SK-N-SH (cell line): ENCODE data around the gene PSKH1. TPM values are rescaled to one million over a fixed set of nuclear protein-coding genes. Genes with fewer than 3 reads are reported as not detected.

Experiments
- CTCF ChIA-PET: fragments of 300-600, 350-600 bp; formaldehyde crosslinking; extraction: SDS; loops from one replicate; lab custom pipeline; 2021; lab: Yijun Ruan, JAX
- POLR2A ChIA-PET: fragments of 350-600 bp; sonication (Branson Sonifier 250); formaldehyde crosslinking; extraction: SDS; loops from one replicate; lab custom pipeline; 2020; ENCODE audit warnings: antibody characterized with exemption, inconsistent platforms; lab: Yijun Ruan, JAX
- DNase-seq: peaks from one replicate; pipeline ENCODE4 v3.0.0; 2012
- H2AFZ ChIP-seq: fragments of 200-600 bp; sonication (generic); 2 replicates; pipeline ENCODE4 v1.8.1; 2016; ENCODE audit warnings: antibody characterized with exemption, mild to moderate bottlenecking, low read depth
- H3F3A ChIP-seq: fragments of 200-600 bp; sonication (generic); replicated peaks from 2 replicates; pipeline ENCODE3; 2016; ENCODE audit warnings: antibody characterized with exemption, mild to moderate bottlenecking; ENCODE audit not compliant: insufficient read depth
- H3K27ac ChIP-seq, 2 experiments: fragments of 200-500 bp in 1 of 2; fragments of 200-600 bp in 1 of 2; sonication (Bioruptor generic) in 1 of 2; sonication (generic), shearing (Covaris generic) in 1 of 2; 2 replicates each; pipeline versions ENCODE4 v1.5.1 to v1.6.1; 2014 to 2016; ENCODE audit warnings: low read depth in 2 of 2, inconsistent platforms in 1 of 2, low read length in 1 of 2, mild to moderate bottlenecking in 1 of 2, mixed read lengths in 1 of 2
- H3K27me3 ChIP-seq: fragments of 200-600 bp; sonication (generic), shearing (Covaris generic); 2 replicates; pipeline ENCODE4 v1.6.1; 2016; ENCODE audit warnings: mixed run types; ENCODE audit not compliant: insufficient read depth
- H3K36me3 ChIP-seq, 2 experiments: fragments of 200-500 bp in 1 of 2; fragments of 200-600 bp in 1 of 2; sonication (Bioruptor generic) in 1 of 2; sonication (generic) in 1 of 2; replicated peaks in 1 of 2; 2 replicates each; pipeline versions ENCODE3 to v1.5.1; 2014 to 2016; ENCODE audit warnings: low read length in 1 of 2, mild to moderate bottlenecking in 1 of 2; ENCODE audit not compliant: insufficient read depth in 2 of 2, control insufficient read depth in 1 of 2
- H3K4me1 ChIP-seq, 2 experiments: fragments of 200-500 bp in 1 of 2; fragments of 200-600 bp in 1 of 2; sonication (Bioruptor generic) in 1 of 2; sonication (generic), shearing (Covaris generic) in 1 of 2; 2 replicates each; pipeline versions ENCODE4 v1.5.1 to v1.6.1; 2014 to 2016; ENCODE audit warnings: low read depth in 1 of 2, low read length in 1 of 2, mixed run types in 1 of 2; ENCODE audit not compliant: insufficient read depth in 2 of 2, control insufficient read depth in 1 of 2
- H3K4me2 ChIP-seq: fragments of 200-600 bp; sonication (generic), shearing (Covaris generic); 2 replicates; pipeline ENCODE4 v1.6.1; 2017; ENCODE audit warnings: mixed run types
- H3K4me3 ChIP-seq, 2 experiments: fragments of 200-500 bp in 1 of 2; fragments of 200-600 bp in 1 of 2; sonication (Bioruptor generic) in 1 of 2; sonication (generic), shearing (Covaris generic) in 1 of 2; 2 replicates each; pipeline versions ENCODE4 v1.5.1 to v1.8.1; 2014 to 2016; ENCODE audit warnings: low read depth in 2 of 2, inconsistent platforms in 1 of 2, low read length in 1 of 2, mild to moderate bottlenecking in 1 of 2, mixed read lengths in 1 of 2, moderate library complexity in 1 of 2
- H3K79me2 ChIP-seq: fragments of 200-600 bp; sonication (generic); 2 replicates; pipeline ENCODE4 v1.8.1; 2017; ENCODE audit warnings: mild to moderate bottlenecking; ENCODE audit not compliant: insufficient read depth
- H3K9ac ChIP-seq: fragments of 200-600 bp; sonication (generic); 2 replicates; pipeline ENCODE4 v1.6.1; 2017; ENCODE audit warnings: mixed run types
- H3K9me2 ChIP-seq: fragments of 200-600 bp; sonication (generic); 2 replicates; pipeline ENCODE4 v1.6.1; 2017; ENCODE audit warnings: mixed run types
- H3K9me3 ChIP-seq: fragments of 200-600 bp; sonication (generic); 2 replicates; pipeline ENCODE4 v1.6.1; 2017; ENCODE audit warnings: mixed run types, mild to moderate bottlenecking, moderate library complexity
- H4K20me1 ChIP-seq: fragments of 200-600 bp; sonication (generic); 2 replicates; pipeline ENCODE4 v1.6.1; 2017; ENCODE audit warnings: mild to moderate bottlenecking, mixed run types; ENCODE audit not compliant: insufficient read depth
- GATA2 ChIP-seq: sonication (generic); formaldehyde crosslinking; IDR thresholded peaks from 2 replicates; pipeline ENCODE4 v1.5.0; 2020; ENCODE audit warnings: mild to moderate bottlenecking, missing genetic modification reagents
- NFIC ChIP-seq: IDR thresholded peaks from 2 replicates; pipeline ENCODE4 v1.4.0; 2012; ENCODE audit warnings: borderline replicate concordance
- RFX5 ChIP-seq: IDR thresholded peaks from 2 replicates; pipeline ENCODE4 v1.6.1; 2012; ENCODE audit warnings: mild to moderate bottlenecking, improper control_type of control experiment, low read length
- TAF1 ChIP-seq: IDR thresholded peaks from 2 replicates; pipeline ENCODE4 v1.6.1; 2012; ENCODE audit warnings: low read depth, mild to moderate bottlenecking, low read length, moderate library complexity, borderline replicate concordance
- TCF12 ChIP-seq: IDR thresholded peaks from 2 replicates; pipeline ENCODE4 v1.4.0; 2012
- TEAD4 ChIP-seq: IDR thresholded peaks from 2 replicates; pipeline ENCODE4 v1.4.0; 2012; ENCODE audit warnings: mild to moderate bottlenecking, borderline replicate concordance; ENCODE audit not compliant: insufficient read depth
- WGBS: methylation state at CpG from one replicate; pipeline ENCODE4 v1.1.6; 2017; ENCODE audit warnings: low lambda C conversion rate; 5-methylcytosine and 5-hydroxymethylcytosine counted together
- polyA plus RNA-seq, 3 experiments: library from polyadenylated mRNA; depleted of rRNA; stranded (reverse); fragments of >200 nt; gene quantifications; 2 replicates each; pipeline ENCODE4 v1.2.3, GENCODE V29; 2012
- TF ChIP-seq, protein P1 (sequence below): fragments of 200-600 bp; sonication (generic); IDR thresholded peaks from 2 replicates; pipeline ENCODE4 v1.6.1; 2017; ENCODE audit warnings: antibody characterized with exemption, mild to moderate bottlenecking, moderate library complexity
- TF ChIP-seq, protein P2 (sequence below): IDR thresholded peaks from 2 replicates; pipeline ENCODE4 v1.4.0; 2012; ENCODE audit warnings: low read depth, borderline replicate concordance
- TF ChIP-seq, protein P3 (sequence below): IDR thresholded peaks from 2 replicates; pipeline ENCODE4 v1.4.0; 2012; ENCODE audit warnings: low read depth, borderline replicate concordance
- TF ChIP-seq, protein P4 (sequence below): fragments of 150-350 bp; IDR thresholded peaks from 2 replicates; pipeline ENCODE4 v1.6.1; 2017; ENCODE audit warnings: antibody characterized with exemption, low read length, low read depth, borderline replicate concordance

PSKH1 gene
- polyA plus RNA-seq, 1 of the 3 experiments (the other 2 are of a cell fraction): 30.1 TPM

DNA sequence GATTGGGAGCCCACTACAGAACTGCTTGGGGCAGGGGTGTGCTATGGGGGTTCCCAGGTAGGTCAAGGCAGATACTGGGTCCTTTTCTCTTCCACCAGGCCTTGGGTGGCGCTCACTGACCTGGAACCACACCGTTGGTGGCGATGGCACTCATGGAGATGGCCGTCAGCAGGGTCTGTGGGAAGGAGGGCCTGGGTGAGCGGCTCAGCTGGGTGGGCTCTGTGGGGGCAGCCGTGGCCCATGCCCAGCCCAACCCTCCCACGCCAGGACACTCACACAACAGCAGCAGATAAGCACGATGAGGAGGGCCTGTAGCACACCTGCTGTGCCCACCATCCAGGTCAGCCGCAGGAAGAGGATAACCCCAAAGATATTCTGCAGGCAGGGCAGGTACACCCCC lies 64.6 kb downstream of the PSKH1 start:
- DNase-seq: no peak
- ChIA-PET POLR2A (no interaction called here), CTCF (interaction anchor here (1.1 kb wide), 1 partner anchor 14 kb away, joined by 5 read pairs; the partner anchor contains the start of gene LCAT)
- Histone ChIP-seq H3K36me3 (peaks cover 36 to 59% of the 10 kb centered on the region in 2 experiments), H3K79me2 (peaks cover 46% of the 10 kb centered on the region), H4K20me1 (peaks cover 15% of the 10 kb centered on the region; the same call in 1 of the 2 replicates), H3K27me3 (no peaks in the 10 kb centered on the region), H3F3A (peaks cover 7% of the 10 kb centered on the region), H3K27ac (no peak overlapping the region), H3K9me2 (no peaks in the 10 kb centered on the region), H2AFZ (no peak overlapping the region), H3K9me3 (no peaks in the 10 kb centered on the region), H3K4me1 (peaks cover 0 to 13% of the 10 kb centered on the region in 2 experiments; a peak in 1 of 4 replicates), H3K4me3 (no peak overlapping the region), H3K4me2 (no peak overlapping the region), H3K9ac (no peak overlapping the region)
- WGBS: 94% methylated on average over 6 of the region's 9 CpGs
- TF ChIP-seq TCF12 (no peak), NFIC (no peak), TAF1 (no peak), RFX5 (no peak), GATA2 (CRISPR knock-in tag) (no peak), TEAD4 (no peak)
- TF ChIP-seq, protein P1, sequence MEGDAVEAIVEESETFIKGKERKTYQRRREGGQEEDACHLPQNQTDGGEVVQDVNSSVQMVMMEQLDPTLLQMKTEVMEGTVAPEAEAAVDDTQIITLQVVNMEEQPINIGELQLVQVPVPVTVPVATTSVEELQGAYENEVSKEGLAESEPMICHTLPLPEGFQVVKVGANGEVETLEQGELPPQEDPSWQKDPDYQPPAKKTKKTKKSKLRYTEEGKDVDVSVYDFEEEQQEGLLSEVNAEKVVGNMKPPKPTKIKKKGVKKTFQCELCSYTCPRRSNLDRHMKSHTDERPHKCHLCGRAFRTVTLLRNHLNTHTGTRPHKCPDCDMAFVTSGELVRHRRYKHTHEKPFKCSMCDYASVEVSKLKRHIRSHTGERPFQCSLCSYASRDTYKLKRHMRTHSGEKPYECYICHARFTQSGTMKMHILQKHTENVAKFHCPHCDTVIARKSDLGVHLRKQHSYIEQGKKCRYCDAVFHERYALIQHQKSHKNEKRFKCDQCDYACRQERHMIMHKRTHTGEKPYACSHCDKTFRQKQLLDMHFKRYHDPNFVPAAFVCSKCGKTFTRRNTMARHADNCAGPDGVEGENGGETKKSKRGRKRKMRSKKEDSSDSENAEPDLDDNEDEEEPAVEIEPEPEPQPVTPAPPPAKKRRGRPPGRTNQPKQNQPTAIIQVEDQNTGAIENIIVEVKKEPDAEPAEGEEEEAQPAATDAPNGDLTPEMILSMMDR: no peak
- TF ChIP-seq, protein P2, sequence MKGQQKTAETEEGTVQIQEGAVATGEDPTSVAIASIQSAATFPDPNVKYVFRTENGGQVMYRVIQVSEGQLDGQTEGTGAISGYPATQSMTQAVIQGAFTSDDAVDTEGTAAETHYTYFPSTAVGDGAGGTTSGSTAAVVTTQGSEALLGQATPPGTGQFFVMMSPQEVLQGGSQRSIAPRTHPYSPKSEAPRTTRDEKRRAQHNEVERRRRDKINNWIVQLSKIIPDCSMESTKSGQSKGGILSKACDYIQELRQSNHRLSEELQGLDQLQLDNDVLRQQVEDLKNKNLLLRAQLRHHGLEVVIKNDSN: no peak
- TF ChIP-seq, protein P3, sequence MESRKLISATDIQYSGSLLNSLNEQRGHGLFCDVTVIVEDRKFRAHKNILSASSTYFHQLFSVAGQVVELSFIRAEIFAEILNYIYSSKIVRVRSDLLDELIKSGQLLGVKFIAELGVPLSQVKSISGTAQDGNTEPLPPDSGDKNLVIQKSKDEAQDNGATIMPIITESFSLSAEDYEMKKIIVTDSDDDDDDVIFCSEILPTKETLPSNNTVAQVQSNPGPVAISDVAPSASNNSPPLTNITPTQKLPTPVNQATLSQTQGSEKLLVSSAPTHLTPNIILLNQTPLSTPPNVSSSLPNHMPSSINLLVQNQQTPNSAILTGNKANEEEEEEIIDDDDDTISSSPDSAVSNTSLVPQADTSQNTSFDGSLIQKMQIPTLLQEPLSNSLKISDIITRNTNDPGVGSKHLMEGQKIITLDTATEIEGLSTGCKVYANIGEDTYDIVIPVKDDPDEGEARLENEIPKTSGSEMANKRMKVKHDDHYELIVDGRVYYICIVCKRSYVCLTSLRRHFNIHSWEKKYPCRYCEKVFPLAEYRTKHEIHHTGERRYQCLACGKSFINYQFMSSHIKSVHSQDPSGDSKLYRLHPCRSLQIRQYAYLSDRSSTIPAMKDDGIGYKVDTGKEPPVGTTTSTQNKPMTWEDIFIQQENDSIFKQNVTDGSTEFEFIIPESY: no peak
- TF ChIP-seq, protein P4, sequence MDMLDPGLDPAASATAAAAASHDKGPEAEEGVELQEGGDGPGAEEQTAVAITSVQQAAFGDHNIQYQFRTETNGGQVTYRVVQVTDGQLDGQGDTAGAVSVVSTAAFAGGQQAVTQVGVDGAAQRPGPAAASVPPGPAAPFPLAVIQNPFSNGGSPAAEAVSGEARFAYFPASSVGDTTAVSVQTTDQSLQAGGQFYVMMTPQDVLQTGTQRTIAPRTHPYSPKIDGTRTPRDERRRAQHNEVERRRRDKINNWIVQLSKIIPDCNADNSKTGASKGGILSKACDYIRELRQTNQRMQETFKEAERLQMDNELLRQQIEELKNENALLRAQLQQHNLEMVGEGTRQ: no peak
- TF ChIP-seq, all 33 proteins: peak for 0
